IPS DF 19.7 (cell line): ENCODE measurements around the gene TMPRSS2.

Experiments used
- DNase-seq: peaks from one replicate; pipeline ENCODE4 v3.0.0-alpha.2; 2013; ENCODE audit warnings: low read depth, low spot score

The TMPRSS2 gene

DNA sequence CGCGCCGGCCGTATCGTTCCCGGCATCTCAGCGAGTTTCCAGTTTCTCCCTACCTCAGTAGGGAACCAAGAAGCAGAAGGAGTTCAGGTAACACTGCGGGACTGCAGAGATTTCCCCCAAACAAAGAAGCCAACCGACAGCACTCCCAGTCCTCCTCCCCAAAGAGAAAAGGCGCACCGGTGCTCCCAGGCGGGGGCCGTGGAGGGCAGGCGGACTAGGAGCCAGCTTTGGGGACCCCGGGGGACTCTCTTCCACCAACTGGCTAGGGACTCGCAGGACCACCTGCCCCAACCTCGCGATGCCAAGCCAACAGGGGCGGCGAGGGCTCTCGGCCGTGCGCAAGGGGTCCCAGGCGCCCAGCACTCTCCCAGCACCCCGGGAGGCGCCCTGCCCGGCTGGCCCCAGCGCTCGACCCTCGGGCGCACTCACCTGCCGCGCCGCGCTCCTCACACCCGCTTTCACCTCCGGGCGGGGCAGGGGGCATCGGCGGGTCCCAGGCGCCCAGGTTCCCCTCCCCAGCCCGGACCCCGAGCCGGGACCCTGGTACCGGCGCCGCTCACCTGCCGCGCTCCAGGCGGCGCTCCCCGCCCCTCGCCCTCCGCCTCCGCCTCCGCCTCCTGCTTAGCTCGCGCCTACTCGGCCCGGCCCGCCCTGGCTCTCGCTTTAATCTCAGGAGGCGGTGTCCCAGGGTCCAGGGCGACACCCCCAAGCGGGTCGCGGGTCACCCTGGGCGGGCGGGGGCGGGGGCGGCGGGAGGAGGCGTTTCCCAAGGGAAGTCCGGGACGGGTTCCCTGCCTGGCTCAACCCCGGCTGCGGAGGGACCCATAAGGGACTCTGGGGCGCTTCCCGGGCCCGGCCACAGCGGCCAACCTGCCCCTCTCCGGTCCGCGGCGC lies at the start of gene TMPRSS2:
TMPRSS2 (minus strand) TSS at position 638 of the 894 bp plus-strand sequence. CDS start 10,025 bp downstream, outside the sequence.
- DNase-seq, result peak; percentile 50

DNA sequence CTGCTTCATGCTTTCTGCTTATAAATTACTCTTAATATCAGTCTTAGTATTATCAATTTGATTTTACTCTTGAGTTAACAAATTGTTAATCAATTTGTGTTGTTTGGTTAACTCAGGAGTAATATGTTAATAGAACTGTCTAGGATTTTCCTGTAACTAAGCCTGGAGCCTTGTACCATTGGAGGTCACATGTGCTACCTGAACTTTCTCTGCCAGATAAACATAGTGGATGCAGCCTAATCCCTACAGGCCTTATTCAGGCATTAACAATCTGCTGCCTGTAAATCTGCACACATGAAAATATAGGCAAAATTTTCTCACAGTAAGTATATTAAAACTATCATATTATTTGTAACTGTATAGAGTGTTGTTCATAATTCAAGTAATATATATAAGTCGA lies 47.1 kb upstream of the TMPRSS2 start:
- no peak for DNase-seq

DNA sequence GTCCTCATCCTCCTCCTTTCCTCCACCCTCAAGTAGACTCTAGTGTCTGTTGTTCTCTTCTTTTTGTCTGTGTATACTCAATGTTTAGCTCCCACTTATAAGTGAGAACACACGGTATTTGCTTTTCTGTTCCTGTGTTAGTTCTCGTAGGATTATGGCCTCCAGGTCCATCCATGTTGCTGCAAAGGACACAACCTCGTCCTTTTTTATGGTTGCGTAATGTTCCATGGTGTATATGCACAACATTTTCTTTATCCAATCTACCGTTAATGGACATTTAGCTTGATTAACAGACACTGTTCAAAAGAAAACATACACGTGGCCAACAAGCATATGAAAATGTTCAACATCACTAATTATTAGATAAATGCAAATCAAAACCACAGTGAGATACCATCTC lies 44.3 kb upstream of the TMPRSS2 start:
- DNase-seq, result no peak

DNA sequence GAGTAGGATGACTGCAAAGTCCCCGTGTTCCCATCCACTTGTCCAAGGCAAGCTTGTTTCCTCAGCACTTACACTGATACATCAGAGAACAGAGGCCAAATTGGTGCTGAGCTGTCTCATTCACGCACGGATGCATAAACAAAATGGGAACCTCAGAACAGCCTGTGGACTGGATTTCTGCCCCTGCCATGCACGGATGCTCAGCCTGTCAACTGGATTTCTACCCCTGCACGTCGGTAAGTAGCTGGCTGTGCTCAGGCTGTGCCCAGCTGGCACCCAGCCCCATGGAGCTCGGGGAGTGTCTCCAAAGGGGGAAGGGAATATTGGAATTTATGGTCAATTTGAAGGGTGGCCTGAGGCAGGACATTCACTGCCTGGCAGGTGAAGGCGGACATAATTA lies 40.8 kb upstream of the TMPRSS2 start:
- DNase-seq, result no peak

DNA sequence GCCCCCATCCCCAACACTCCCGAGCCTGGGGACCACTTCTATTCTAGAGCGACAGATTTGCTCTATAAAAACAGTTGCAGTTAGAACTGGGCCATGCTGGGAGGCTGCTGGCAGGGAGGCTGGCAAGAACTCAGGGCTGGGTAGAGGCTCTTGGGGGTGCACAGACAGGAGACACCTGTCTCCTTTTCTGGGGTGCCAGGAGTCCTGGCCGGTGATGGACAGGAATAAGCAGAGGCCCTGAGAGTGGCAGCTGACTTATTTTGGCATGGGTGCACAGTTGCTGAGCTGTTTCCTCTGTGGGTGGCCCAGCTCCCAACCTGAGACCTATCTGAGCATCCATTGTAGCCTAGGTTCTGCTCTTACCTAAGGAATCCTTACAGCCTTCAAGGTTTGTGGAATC lies 39.2 kb upstream of the TMPRSS2 start:
- no peak for DNase-seq

DNA sequence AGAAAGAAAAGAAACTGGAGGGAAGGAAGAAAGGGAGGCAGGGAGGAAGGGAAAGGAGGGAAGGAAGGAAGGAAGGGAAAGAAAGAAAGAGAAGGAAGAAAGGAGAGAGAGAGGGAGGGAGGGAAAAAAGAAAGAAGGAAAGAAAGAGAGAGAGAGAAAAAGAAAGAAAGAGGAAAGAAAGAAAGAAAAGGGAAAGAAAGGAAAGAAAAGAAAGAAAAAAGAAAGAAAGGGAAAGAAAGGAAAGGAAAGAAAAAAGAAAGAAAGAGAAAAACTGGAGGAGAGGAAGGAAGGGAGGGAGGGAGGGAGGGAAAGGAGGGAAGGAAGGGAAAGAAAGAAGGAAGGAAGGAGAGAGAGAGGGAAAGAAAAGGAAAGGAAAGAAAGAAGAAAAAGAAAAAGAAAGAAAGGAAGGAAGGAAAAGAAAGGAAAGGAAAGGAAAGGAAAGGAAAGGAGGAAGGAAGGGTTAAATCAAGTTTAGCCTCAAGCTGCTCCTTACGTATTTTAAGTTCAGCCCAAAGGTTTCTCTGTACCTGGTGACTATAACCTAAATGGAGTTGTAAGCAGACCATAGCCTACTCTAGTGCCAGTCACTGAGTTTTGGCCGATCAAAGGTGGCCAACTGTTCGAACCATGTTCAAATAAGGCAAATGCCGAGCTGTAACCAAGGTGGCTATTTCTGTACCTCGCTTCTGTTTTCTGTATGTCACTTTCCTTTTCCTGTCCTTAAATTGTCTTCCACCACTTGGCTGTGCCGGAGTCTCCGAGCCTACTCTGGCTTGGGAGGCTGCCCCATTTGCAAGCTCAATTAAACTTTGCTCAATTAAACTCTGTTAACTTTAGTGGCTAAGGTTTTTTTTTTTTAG lies 37.8 kb upstream of the TMPRSS2 start:
- no peak for DNase-seq

DNA sequence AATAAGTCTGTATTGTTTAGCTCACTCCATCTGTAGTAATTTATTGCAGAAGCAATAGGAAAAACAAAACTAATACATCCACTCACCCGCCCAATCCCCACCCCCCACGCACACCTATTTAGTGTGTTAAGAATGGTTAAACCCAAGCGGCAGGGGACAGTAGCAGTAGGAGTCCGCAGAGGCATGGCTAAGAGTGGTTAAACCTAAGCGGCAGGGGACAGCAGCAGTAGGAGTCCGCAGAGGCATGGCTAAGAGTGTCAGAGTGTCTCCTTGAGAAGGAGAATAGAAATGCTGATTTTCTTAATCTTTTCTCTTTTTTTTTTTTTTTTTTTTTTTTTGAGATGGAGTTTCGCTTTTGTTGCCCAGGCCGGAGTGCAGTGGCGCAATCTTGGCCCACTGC lies 34.8 kb upstream of the TMPRSS2 start:
- DNase-seq, result no peak

DNA sequence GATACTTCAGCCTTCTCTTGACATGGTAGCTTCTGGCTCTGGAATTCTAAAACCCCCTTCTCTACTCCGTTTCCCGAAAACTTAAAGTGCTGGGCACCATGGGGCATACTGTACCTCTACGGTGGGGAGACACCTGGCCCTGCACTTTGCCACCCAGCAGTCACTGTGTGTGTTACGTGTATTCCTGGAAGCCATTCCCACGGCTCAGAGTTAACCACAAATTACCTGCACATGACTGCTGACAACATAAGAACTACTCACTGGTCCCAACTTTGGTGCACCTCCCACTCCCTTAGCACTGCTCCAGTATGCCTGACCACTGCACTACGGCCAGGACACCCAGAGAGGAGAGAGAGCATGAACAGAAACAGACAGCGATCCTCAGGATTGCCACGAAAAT lies 29.4 kb upstream of the TMPRSS2 start:
- DNase-seq, result no peak

DNA sequence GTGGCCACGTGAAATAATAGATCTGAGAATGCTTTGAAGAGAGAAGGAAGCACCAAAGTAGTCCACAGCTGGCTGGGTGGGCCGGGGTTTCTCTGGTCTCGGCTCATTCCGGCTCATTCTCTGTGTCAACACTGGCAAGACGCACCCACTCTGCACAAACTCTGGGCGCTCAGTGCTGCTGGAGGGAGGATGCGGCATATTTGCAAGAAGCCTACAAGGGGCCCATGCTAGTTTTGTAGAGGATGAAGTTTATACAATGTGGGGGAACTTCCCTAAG lies 28.8 kb upstream of the TMPRSS2 start:
- DNase-seq, result no peak

DNA sequence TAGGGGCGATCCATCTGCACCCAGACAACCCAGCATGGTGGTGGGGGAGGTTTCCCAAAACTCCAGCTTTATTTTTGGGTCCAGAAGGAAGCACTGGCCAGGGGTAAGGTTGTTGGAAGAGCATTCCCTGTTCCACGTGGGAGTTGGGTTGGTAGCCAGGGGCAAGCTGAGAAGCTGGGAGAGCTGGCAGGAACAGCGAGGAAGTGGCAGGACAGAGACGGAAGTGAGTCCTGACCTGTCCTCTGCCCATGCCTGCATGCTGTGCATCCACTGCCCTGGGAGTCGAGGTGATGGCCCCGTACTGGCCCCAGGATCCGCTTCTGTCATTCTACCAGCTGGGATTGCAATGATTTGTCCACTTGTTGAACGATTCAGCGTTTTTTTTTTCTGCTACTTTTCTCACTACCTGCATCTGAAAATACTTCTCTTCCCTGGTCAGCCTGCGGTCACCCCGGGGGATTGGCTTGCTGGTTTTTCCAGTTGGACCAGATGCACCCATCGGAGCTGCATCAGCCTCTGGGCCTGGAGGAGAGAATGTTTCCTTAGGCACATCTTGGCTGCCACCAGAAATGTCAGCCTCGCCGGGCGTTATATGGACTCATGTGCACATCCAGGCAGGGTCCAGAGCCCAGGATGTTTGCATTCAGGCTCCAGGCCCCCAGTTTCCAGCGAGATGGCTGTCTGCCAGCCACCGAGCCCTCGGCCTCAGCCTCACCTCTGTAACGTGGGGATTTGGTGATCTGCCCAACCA lies 28.3 kb upstream of the TMPRSS2 start:
- no peak for DNase-seq

DNA sequence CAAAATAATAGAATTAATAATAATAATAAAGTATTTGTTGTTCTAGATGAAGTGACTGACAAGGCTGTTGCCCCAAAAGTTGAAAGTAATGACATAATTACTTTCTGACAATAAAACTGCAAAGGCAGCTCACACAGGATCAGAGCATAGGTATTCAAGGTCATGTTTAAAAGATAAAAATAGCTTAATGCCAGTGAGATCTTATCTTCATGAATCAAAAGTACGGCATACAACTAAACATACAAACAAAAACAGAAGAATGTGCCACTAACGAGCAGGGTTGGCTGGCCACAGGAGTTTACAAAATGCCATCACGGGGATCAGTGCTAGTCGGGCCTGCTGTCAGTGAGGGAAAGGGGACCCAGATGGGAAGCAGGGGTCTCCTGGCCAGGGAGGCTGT lies 22.4 kb upstream of the TMPRSS2 start:
- no peak for DNase-seq

DNA sequence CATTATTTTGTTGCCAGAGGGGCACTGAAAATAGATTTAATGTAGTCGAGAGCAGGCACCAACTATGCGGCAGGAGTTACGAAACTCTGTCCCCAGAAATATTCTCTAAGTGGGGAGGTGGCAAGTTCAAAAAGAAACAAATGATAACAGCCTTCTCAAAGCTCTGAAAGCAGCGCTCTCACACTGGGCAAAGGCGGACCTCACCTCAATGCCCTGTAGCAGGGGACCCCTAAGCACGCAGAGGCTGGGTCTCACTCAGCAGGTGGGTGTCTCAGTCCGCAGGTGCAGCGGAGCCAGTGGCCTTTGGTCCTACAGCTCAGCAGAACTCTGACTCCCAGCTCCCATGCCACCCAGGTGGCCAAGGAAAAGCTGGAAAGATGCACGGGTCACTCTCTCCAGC lies 21.8 kb upstream of the TMPRSS2 start:
- no peak for DNase-seq

DNA sequence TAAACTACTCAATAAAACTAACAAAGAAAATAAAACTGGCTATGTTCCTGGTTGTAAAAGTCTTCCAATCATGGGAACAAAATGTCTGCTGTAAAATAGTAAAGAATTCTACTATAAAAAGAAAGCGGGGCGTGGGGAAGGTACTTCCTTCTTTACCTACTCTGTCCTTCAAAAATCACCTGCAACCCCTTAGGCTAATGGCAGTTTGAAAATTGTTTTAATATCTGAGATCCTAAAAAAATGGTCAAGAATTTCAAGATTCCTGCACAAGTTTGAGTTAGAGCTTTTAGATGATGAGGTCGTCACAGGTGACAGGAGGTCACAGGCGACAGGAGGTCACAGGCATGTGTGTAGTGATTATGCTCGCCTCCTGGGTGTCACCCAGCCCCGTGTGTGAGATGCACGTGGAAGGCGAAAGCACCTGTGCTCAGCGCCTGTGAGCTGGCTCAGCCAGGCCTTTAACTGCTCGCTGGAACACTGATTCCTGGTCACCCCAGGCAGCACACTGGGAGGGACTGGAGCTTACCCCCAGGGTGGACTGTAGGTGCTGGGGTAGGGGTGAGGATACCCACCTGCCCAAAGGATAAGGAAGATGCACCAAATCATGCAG lies 18.6 kb upstream of the TMPRSS2 start:
- DNase-seq, result no peak

DNA sequence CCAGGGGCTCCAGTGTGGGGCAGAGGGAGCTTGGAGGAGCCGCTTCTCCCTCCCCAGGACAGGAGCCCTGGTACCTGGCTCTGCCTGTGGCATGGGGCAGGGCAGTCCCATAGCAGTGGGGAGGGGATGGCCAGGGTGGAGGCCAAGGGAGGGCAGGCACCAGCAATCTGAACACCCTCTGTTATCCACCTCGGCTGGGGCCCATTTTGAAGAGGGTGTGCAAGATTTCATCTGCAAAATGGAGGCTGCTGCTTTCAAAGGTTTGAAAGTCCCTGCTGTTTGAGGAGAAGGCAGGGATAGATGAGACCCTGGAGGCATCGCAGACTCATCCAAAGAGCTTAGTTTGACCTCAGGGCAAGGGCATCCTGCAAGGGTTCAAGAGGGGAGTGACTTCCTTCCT lies 15.2 kb upstream of the TMPRSS2 start:
- DNase-seq, result no peak

DNA sequence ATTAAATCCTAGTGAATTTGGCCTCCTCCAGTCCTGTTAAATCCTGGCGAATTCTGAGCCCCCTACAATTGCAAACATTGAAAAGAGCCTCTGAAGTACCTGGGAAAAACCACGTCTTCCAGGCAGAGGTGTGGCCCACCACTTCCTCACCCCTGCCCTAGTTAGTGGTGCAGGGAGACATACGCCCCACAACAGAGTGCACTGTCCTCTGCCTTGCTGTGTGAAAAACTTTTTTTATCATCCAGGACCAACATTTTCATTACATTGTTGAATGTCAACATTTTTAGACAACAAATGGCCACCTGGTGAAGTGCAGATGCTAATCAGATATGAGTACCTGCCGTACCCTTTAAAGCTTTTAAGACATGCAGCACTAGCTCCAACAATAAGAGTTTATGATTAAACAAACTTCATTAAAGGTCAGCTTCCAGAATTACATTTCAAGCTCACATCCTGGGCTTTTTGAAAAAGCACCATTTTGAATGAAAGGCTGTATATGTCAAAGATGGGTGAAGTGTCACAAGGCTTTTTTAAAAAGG lies 13.6 kb upstream of the TMPRSS2 start:
- DNase-seq, result no peak

DNA sequence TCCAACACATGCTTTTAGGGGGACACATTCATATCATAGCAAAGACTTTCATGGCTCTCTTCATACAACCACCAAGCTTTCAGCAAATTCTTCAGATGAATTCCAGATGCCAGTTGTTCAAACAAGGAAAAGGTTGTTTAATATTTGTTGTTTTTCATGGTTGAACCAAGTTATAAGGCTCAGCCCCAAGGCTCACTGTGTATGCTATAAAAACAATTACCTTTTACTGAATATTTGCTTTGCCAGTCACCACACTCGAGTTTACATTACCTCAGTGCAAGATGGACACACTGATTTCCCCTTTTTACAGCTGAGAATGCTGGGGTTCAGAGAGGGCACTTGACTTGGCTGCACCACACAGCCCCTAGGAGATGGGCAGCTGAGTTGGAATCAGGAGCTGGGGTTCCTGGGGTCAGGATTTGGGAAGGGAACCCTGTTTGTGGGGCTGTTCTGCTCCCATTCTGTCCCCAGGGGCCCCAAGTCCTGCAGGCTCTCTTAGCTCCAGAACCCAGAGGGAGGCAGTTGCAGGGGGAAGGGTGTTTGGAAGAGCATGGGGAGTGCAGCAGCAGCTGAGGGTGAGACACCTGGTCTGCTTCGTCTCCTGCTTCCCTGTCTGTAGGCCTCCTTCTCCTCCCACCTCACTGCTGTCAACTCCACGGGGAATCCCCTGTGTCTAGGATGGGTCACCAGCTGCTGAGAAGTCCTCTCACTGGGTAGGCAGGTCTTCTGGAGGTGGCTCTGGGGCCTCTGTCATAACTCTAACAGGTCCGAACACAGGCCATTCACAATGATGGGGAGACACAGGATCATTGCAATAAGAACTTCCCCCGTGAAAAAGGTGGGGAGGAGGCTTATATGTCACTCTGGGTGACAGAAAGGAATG lies 12.8 kb upstream of the TMPRSS2 start:
- no peak for DNase-seq

DNA sequence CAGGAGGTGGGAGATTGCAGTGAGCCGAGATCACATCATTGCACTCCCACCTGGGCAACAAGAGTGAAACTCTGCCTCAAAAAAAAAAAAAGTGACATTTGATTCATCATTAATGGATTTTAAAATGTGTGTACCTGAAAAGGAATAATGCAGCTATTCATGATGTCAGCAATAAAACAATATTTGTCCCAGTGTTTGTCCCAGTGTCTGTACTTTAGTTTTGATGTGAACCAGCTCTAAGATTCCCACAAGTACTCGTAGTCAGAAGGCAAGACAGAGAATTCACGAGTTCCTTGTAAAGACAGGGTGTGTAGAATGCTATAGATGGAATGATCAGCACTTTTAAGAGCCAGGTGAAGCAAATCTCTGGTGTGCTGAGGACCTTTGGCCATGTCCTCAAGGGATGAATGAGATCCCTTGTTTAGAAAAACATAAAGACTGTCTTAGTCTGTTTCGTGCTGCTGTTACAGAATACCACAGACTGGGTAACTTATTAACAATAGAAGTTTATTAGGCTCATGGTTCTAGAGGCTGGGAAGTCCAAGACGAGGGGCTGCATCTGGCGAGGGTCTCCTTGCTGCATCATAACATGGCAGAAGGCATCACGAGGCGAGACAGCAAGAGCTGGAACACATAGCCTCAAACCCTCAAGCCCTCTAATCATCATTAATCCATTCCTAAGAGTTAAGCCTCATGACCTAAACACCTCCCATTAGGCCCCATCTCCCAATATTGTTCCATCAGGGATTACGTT lies 12.0 kb upstream of the TMPRSS2 start:
- no peak for DNase-seq

DNA sequence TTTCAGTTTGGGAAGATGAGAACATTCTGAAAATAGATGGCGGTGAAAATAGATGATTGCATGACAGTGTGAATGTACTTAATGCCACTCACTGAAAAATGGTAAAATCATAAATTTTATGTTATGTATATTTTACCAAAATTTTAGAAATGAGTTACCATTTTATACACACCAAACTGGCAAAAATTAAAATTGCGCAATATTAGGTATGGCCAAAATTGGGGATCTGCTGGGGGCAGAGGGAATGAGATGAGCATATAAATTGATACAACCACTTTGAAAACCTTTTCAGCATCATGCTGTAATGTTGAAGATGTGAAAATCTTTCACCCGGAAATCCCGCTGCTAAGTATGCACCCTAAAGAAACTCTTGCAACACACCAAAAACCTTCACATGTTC lies 10.8 kb upstream of the TMPRSS2 start:
- no peak for DNase-seq

DNA sequence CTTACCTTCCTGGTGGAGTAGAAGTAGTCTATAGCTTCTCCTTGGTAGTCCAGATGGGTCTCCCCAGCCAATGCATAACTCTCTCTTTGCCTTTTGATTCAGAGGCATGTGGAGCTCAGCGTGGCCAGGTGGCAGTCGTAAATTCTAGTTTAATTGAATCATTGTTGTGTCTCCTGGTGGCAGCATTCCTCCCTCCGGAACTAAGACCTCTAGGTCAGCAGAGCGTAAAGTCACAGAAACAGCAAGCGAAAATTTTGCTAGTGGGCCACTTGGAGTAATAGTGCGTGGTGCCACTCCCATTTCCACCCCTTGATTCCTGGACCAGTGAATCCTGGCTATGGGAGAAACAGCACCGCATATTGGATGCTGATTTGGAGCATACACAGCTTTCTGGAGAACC lies 3.9 kb upstream of the TMPRSS2 start:
- DNase-seq, result no peak

DNA sequence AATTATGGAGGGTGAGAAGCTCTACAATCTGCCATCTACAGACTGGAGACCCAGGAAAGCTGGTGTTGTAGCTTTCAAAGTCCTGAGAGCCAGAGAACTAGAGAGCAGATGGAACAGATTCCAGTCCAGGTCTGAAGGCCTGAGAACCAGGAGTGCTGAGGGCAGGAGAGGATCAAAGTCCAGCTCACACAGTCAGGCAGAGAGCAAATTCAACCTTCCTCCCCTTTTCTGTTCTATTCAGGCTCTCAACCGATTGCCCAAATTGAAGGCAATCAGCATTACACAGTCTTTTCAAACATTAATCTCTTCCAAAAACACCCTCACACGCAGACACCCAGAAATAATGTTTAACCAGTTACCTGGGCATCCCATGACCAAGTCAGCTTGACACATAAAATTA lies 2.5 kb upstream of the TMPRSS2 start:
- no peak for DNase-seq
